ENCODE measurements around the gene RNF213.
"Not testable (repeated sequence)": the region's sequence is repeated elsewhere in the genome, so short reads cannot be mapped to it uniquely, and the experiment has no call there.

RNF213 gene

DNA sequence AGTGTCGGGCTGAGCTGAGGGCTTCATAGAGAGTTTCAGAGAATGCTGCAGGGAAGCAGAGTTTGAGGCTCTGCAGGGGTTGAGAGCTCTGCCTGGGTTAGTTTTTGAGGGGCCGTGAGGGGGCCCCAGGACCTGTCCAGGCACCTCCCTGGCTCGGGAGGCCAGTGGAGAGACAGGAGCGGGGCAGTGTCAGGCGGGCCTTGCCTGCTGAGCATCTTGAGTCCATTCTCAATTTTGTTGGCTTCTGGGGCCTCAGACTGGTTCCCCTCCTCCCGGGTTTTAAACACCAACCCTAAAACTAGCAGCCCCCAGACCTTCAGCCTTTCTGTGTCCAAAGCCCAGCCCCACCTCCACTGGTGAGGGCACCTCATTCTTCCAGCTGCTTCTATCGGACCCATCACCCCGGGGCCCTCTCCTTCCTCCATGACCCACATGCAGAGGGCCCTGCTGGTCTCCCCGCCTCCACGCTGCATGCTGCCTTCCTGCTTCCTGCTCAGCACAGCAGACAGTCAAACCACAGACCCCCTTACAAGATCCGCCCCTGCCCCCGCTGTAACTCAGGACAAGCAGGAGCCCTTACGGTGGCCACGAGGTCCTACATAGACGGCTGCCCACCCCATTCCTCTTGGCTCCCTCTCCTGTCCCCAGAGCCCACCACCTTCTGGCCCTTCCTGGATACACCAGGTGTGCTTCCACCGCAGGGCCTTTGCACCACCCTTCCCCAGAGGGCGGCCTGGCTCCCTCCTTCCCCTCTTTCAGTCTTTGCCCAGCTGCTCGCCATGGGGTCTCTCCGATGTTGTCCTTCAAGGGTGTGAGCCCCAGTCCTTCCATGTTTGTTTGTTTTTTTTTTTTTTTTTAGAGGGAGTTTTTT is 3.8 kb downstream of the RNF213 start:
- Mint-ChIP-seq H3K4me3 (peak overlapping the region; percentile 93), H3K27me3 (ENCODE audit: low read depth) (no peaks in the 10 kb centered on the region), H3K4me1 (ENCODE audit: low read depth) (peaks cover 26% of the 10 kb centered on the region), H3K9me3 (no peaks in the 10 kb centered on the region), H3K27ac (peak overlapping the region; percentile 85), H3K36me3 (ENCODE audit: low read depth) (peaks cover 29% of the 10 kb centered on the region)

DNA sequence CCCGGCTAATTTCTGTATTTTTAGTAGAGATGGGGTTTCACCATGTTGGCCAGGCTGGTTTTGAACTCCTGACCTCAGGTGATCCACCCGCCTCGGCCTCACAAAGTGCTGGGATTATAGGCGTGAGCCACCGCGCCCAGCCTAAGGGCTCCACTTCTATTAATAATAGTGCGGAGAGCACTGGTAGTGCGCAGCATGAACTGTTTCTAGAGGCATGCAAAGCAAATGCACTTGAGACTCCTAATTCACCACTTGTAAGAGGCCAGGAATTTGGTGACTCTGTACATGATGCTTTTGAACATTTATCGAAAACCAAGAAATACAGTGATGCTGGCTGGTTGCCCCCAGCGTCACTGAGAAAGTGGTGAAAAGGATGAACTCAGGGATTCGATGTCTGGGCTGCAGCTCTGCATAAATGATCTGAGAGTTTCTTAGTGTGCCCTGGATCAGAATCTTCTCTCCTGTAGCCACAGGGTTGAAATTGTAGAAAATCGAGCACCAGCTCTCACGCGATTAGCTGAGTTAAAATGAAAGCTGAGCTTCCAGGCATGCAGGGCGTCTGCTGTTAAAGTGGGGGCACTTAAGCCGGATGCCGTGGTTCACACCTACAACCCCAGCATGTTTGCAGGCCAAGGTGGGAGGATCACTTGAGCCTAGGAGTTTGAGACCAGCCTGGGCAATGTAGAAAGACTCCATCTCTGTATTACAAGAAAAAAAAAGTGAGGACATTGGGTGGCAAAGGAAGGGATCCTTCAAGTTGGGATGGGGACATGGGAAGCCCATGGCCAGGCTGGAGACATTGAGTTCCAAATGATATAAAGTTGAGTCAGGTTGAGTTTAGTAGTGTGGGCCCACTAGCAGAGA is 4.8 kb downstream of the RNF213 start:
- no peaks in the 10 kb centered on the region for H3K9me3 Mint-ChIP-seq
- no peaks in the 10 kb centered on the region for H3K27me3 Mint-ChIP-seq (ENCODE audit: low read depth)
- peak overlapping the region; percentile 85 for H3K27ac Mint-ChIP-seq
- peaks cover 27% of the 10 kb centered on the region for H3K4me1 Mint-ChIP-seq (ENCODE audit: low read depth)
- peaks cover 33% of the 10 kb centered on the region for H3K36me3 Mint-ChIP-seq (ENCODE audit: low read depth)
- H3K4me3 Mint-ChIP-seq = peak overlapping the region; percentile 93

DNA sequence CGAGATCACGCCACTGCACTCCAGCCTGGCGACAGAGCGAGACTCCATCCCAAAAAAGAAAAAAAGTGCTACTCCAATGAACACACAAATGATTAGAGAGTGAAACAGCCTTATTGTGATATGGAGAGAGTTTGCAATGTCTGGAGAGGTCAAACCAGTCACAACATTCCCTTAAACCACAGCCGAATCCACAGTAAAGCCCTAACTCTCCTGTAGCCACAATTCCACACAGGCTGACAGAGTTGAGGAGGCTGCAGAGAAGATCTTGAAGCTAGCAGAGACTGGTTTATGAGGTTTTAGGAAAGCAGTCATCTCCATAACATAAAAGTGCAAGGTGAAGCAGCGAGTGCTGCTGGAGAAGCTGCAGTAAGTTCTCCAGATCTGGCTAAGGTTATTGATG is 6.7 kb downstream of the RNF213 start:
- no peaks in the 10 kb centered on the region for H3K9me3 Mint-ChIP-seq
- no peaks in the 10 kb centered on the region for H3K27me3 Mint-ChIP-seq (ENCODE audit: low read depth)
- H3K4me3 Mint-ChIP-seq = peak overlapping the region; percentile 45
- peaks cover 22% of the 10 kb centered on the region for H3K4me1 Mint-ChIP-seq (ENCODE audit: low read depth)
- peak overlapping the region; percentile 44 for H3K27ac Mint-ChIP-seq
- H3K36me3 Mint-ChIP-seq (ENCODE audit: low read depth) = peaks cover 41% of the 10 kb centered on the region

DNA sequence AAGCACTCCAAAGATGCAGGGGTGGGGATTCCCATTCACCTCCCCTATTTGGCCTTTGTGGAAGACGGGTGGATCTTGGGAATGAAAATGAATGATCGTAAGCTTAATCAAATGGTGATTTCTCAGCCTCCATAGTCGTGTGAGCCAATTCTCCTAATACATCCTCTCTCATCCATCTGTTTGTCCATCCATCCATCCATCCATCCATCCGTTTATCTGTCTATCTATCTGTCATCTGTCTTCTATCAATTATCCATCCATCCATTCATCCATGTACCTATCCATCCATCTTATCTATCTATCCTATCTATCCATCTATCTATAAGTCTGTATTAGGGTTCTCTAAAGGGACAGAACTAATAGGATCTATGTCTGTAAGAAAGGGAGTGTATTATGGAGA is 7.8 kb downstream of the RNF213 start:
- H3K4me1 Mint-ChIP-seq (ENCODE audit: low read depth) = peaks cover 26% of the 10 kb centered on the region
- H3K27ac Mint-ChIP-seq = no peak overlapping the region
- peaks cover 50% of the 10 kb centered on the region for H3K36me3 Mint-ChIP-seq (ENCODE audit: low read depth)
- no peak overlapping the region for H3K4me3 Mint-ChIP-seq
- H3K27me3 Mint-ChIP-seq (ENCODE audit: low read depth) = no peaks in the 10 kb centered on the region
- no peaks in the 10 kb centered on the region for H3K9me3 Mint-ChIP-seq

DNA sequence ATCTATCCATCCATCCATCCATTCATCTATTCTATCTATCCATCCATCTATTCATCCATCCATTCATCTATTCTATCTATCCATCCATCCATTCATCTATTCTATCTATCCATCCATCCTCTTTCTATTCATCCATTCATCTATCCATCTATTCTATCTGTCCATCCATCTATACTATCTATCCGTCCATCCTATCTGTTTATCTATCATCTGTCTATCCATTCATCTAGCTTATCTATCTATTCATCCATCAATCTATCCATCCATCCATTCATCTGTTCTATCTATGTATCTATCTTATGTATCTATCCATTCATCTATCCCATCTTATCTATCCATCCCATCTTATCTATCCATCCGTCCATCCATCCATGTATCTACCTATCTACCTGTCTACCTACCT is 8.8 kb downstream of the RNF213 start:
- Mint-ChIP-seq H3K27ac (no peak overlapping the region), H3K9me3 (no peaks in the 10 kb centered on the region), H3K4me3 (no peak overlapping the region), H3K27me3 (ENCODE audit: low read depth) (no peaks in the 10 kb centered on the region), H3K36me3 (ENCODE audit: low read depth) (peaks cover 54% of the 10 kb centered on the region), H3K4me1 (ENCODE audit: low read depth) (peaks cover 31% of the 10 kb centered on the region)

DNA sequence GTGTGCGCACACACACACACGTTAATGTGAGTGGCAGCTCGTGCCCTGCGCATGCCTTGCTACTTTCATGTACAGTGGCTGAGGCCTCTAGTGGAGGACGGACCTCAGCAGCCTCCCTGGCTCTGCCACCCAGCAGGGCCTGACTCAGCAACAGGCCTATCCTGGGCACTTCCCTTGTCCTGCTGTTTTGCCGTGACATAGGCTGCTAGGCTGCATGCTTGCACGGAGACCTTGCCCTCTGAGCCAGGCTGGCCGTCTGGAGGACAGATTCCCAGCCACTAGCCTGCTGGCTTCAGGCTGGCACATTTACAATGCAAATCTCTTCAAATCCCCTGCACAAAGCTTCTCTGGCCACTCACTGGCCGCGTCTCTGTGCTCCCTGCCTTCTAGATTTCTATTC is 9.5 kb downstream of the RNF213 start:
- Mint-ChIP-seq H3K4me1 (ENCODE audit: low read depth) (peaks cover 33% of the 10 kb centered on the region), H3K9me3 (no peaks in the 10 kb centered on the region), H3K27ac (no peak overlapping the region), H3K36me3 (ENCODE audit: low read depth) (peaks cover 52% of the 10 kb centered on the region), H3K4me3 (peak overlapping the region; percentile 18), H3K27me3 (ENCODE audit: low read depth) (no peaks in the 10 kb centered on the region)

DNA sequence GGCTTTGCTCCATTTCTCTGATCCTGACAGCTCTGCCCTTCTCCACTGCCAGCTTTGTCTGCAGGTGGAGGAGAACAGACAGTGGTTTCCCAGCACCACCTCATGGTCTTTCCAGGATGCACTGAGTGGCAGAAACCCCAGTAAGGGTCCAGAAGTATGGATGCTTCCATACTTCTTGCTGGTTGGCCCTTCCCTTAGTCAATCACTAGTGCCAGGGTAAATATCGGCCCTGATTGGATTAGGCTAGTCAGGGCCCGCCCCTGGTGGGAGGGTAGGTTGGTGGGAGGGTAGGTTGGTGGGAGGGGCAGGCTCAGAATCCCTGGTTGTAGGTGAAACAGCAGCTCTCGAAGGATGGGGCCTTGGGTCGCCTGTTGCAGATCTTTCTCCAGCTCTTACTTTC is 10.2 kb downstream of the RNF213 start:
- peaks cover 31% of the 10 kb centered on the region for H3K4me1 Mint-ChIP-seq (ENCODE audit: low read depth)
- peaks cover 48% of the 10 kb centered on the region for H3K36me3 Mint-ChIP-seq (ENCODE audit: low read depth)
- no peaks in the 10 kb centered on the region for H3K27me3 Mint-ChIP-seq (ENCODE audit: low read depth)
- peak overlapping the region; percentile 62 for H3K4me3 Mint-ChIP-seq
- peak overlapping the region; percentile 43 for H3K27ac Mint-ChIP-seq
- no peaks in the 10 kb centered on the region for H3K9me3 Mint-ChIP-seq

DNA sequence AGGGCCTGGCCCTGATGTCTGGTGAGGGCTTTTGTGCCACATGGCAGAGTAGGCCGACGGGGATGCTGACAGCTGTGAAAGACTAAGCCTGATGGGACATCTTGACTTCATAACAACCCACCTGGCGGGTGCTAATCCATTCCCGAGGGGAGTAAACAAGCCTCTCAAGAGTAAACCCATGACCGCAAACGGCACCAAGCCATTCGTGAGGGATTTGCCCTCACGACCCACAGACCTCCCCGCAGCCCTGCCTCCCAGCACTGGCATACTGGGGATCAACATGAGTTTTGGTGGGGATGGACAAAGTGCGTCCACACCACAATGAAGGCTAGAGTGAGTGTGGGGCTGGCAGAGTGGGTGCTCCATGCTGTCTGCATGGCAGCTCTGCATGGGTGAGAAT is 11.7 kb downstream of the RNF213 start:
- no peaks in the 10 kb centered on the region for H3K27me3 Mint-ChIP-seq (ENCODE audit: low read depth)
- H3K27ac Mint-ChIP-seq = no peak overlapping the region
- no peaks in the 10 kb centered on the region for H3K9me3 Mint-ChIP-seq
- peaks cover 49% of the 10 kb centered on the region for H3K36me3 Mint-ChIP-seq (ENCODE audit: low read depth)
- H3K4me3 Mint-ChIP-seq = peak overlapping the region; percentile 35
- peaks cover 34% of the 10 kb centered on the region for H3K4me1 Mint-ChIP-seq (ENCODE audit: low read depth)

DNA sequence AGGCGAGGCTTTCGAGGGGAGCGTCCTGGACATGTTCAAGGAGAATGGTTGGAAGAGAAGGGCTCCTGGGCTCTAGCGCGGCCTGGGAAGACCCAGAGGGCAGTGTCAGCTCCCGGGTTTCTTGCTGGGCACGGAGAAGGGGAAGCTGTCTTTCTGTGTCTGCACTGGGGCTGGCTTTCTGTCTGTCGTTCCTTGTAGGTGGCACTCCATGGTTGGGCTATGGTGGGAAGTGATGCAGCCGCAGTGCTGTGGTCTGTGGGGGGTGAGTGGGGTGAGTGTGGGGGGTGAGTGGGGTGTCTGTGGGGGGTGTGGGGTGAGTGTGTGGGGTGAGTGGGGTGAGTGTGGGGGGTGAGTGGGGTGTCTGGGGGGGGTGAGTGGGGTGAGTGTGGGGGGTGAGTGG is 13.7 kb downstream of the RNF213 start:
- Mint-ChIP-seq H3K4me1 (ENCODE audit: low read depth) (peaks cover 36% of the 10 kb centered on the region), H3K27me3 (ENCODE audit: low read depth) (no peaks in the 10 kb centered on the region), H3K9me3 (no peaks in the 10 kb centered on the region), H3K27ac (peak overlapping the region; percentile 79), H3K36me3 (ENCODE audit: low read depth) (peaks cover 53% of the 10 kb centered on the region), H3K4me3 (peak overlapping the region; percentile 44)

DNA sequence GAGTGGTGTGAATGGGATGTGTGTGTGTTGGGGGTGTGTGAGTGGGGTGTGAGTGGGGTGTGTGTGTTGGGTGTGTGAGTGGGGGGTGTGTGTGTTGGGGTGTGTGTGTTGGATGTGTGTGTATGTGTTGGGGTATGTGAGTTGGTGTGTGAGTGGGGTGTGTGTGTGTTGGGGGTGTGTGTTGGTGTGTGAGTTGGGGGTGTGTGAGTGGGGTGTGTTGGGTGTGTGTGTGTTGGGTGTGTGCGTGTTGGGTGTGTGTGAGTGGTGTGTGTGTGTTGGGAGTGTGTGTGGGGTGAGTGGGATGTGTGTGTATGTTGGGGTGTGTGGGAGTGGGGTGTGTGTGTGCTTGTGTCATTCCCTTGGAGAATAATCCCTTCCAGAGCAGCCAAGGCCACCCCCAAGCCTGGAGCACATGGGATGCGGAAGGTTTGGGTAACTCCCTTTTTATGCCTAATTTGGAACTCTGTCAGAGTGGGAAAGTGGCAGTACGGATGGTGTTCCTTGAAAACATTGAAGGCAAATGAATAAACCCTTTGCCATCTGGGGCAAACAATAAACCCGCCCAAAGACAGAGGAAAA is 14.3 kb downstream of the RNF213 start:
- Mint-ChIP-seq H3K4me3 (no peak overlapping the region), H3K36me3 (ENCODE audit: low read depth) (peaks cover 57% of the 10 kb centered on the region), H3K9me3 (no peaks in the 10 kb centered on the region), H3K27ac (peak overlapping the region; percentile 8), H3K27me3 (ENCODE audit: low read depth) (no peaks in the 10 kb centered on the region), H3K4me1 (ENCODE audit: low read depth) (peaks cover 37% of the 10 kb centered on the region)

DNA sequence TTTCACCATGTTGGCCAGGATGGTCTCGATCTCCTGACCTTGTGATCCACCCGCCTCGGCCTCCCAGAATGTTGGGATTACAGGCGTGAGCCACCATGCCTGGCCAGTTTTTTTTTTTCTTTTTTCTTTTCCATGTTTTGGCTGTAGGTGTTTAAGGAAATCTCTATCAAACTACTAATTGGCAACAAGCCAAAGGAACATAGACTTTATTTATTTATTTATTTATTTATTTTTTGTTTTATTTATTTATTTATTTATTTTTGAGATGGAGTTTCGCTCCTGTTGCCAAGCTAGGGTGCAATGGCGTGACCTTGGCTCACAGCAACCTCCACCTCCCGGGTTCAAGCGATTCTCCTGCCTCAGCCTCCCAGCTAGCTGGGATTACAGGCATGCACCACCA is 15.2 kb downstream of the RNF213 start:
- H3K9me3 Mint-ChIP-seq; H3K27me3 Mint-ChIP-seq (ENCODE audit: low read depth); H3K4me3 Mint-ChIP-seq; H3K27ac Mint-ChIP-seq: not testable (repeated sequence)
- H3K4me1 Mint-ChIP-seq (ENCODE audit: low read depth) = peaks cover 37% of the 10 kb centered on the region
- peaks cover 54% of the 10 kb centered on the region for H3K36me3 Mint-ChIP-seq (ENCODE audit: low read depth)

DNA sequence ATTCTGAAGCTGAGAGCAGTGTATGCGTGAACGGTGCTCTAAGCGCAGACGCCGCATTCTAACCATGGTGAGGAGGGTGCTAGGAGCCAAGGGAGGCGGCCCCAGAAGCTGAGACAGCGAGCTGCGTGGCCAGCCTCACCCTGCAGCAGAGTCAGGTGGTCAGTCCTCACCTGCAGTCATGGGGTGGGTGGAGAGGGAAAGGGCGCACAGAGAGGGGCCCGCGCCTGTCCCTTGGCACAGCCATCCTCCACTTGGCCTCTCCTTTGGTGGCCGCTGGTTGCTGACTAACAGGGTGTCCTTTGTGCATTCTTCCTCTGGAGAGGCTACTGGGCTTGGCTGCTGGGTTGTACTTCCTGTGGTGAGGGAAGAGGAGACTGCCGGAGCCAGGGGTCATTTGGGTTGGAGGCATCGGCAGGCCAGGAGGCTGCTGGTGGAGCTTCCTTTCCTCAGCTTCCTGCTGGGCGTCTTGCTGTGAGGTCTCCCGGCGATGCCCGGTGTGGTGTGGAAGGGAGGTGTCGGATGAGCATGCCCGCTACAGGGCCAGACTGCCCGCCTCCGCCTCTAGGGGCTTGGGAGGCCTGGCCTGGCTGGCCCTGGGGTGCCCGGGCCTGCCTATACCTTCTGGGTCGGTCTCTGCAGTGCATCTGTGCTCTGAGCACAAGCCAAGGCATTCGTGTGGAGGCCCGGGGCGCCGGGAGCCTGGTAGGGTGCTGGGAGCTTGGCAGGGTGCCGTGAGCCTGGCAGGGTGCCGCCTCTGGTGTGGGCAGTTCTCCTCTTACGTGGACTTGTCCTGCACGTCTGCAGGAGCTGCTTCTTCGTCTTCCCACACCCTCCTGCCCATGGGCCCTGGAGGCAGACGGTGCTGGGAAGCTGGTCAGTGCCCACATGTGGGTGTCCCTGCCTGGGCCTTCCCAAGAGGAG is 17.4 kb downstream of the RNF213 start:
- Mint-ChIP-seq H3K4me3 (no peak overlapping the region), H3K27ac (no peak overlapping the region), H3K4me1 (ENCODE audit: low read depth) (peaks cover 28% of the 10 kb centered on the region), H3K36me3 (ENCODE audit: low read depth) (peaks cover 51% of the 10 kb centered on the region), H3K9me3 (no peaks in the 10 kb centered on the region), H3K27me3 (ENCODE audit: low read depth) (no peaks in the 10 kb centered on the region)

DNA sequence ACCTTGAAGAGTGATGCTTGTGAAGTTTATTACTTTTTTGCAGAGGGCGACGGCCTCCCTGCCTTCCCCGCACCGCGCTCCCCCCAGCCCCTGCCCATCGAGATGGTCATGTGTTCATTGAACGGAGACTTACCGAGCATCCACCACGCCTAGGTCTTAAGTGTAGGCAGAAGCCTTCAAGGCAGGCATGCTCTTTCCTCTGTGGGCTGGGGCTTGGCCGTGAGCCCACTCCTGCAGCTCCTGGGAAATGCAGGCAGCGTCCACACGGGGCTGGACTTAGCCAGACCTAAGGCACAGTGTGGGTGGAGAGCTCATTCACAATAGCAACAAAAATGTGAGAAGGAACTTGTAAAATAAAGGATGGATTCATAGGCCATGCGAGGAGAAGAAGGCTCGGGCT is 19.2 kb downstream of the RNF213 start:
- Mint-ChIP-seq H3K27ac (peak overlapping the region; percentile 31), H3K4me3 (no peak overlapping the region), H3K27me3 (ENCODE audit: low read depth) (no peaks in the 10 kb centered on the region), H3K4me1 (ENCODE audit: low read depth) (peaks cover 22% of the 10 kb centered on the region), H3K36me3 (ENCODE audit: low read depth) (peaks cover 45% of the 10 kb centered on the region), H3K9me3 (no peaks in the 10 kb centered on the region)

DNA sequence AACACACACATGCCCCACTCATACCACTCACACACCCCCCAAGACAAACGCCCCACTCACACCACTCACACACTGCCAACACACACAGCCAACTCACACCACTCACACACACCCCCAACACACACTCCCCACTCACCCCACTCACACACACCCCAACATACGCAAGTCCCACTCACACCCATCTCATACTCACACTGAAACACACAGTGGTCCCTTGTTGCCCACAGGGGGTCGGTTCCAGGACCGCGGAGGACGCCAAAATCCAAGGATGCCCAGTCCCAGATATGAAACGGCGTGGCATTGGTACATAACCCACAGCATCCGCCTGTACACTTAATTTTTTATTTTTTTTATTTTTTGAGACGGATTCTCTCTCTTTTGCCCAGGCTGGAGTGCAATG is 20.9 kb downstream of the RNF213 start:
- Mint-ChIP-seq H3K4me3 (no peak overlapping the region), H3K4me1 (ENCODE audit: low read depth) (peaks cover 20% of the 10 kb centered on the region), H3K36me3 (ENCODE audit: low read depth) (peaks cover 41% of the 10 kb centered on the region), H3K9me3 (no peaks in the 10 kb centered on the region), H3K27me3 (ENCODE audit: low read depth) (no peaks in the 10 kb centered on the region), H3K27ac (peak overlapping the region; percentile 43)

All from T-helper 1 cell treated with Interleukin-12 subunit alpha and Interleukin-12 subunit beta and Interleukin-4 antibody, amounts not matched to agents 30 μg/mL and 1 μg/mL, for 36 hours (primary cell).